ENCODE data around the gene RGS14.

Gene RGS14

GRCh38 chr5:177384134-177384533 is 26.4 kb downstream of the RGS14 start, which contains the start of gene SLC34A1:
Gene SLC34A1 (plus strand): TSS chr5:177384434. CDS start chr5:177385742, 1,308 bp downstream.
- DNase-seq: no peak

GRCh38 chr5:177385720-177386119 is 28.0 kb downstream of the RGS14 start:
- DNase-seq: no peak

GRCh38 chr5:177386542-177386941 is 28.8 kb downstream of the RGS14 start:
- no peak for DNase-seq

GRCh38 chr5:177387405-177387804 is 29.7 kb downstream of the RGS14 start:
- DNase-seq: no peak

- no peak for DNase-seq
Measured at GRCh38 chr5:177388521-177389052, 30.9 kb downstream of the RGS14 start.

- DNase-seq: peak; percentile 97
Measured at GRCh38 chr5:177389241-177390169, 31.8 kb downstream of the RGS14 start.

GRCh38 chr5:177390363-177391300 is 32.9 kb downstream of the RGS14 start:
- peak; percentile 85 for DNase-seq

GRCh38 chr5:177392765-177393164 is 35.0 kb downstream of the RGS14 start:
- DNase-seq: no peak

- DNase-seq: no peak
Measured at GRCh38 chr5:177393206-177393765, 35.6 kb downstream of the RGS14 start.

- DNase-seq: no peak
Measured at GRCh38 chr5:177393990-177394389, 36.3 kb downstream of the RGS14 start.

GRCh38 chr5:177396078-177396477 is 38.4 kb downstream of the RGS14 start:
- DNase-seq: no peak

GRCh38 chr5:177396807-177397206 is 39.1 kb downstream of the RGS14 start:
- DNase-seq: no peak

- no peak for DNase-seq
Measured at GRCh38 chr5:177397875-177398390, 40.2 kb downstream of the RGS14 start.

GRCh38 chr5:177399997-177400868 is 42.5 kb downstream of the RGS14 start, which contains the start of gene PFN3:
Gene PFN3 (minus strand): TSS chr5:177400661. CDS start chr5:177400576, 85 bp downstream.
- DNase-seq: peak; percentile 22

GRCh38 chr5:177402271-177403043 is 44.7 kb downstream of the RGS14 start:
- peak; percentile 71 for DNase-seq

GRCh38 chr5:177403102-177403791 is 45.5 kb downstream of the RGS14 start:
- no peak for DNase-seq

GRCh38 chr5:177403792-177404640 is 46.3 kb downstream of the RGS14 start:
- peak; percentile 82 for DNase-seq

GRCh38 chr5:177404641-177405179 is 47.0 kb downstream of the RGS14 start:
- no peak for DNase-seq

GRCh38 chr5:177405312-177405711 is 47.6 kb downstream of the RGS14 start:
- DNase-seq: no peak

Measured in EL (cell line).